NOMO-1 (cell line): Measurements from ENCODE around the gene DCBLD2.
"Not testable (repeated sequence)": the region's sequence is repeated elsewhere in the genome, so short reads cannot be mapped to it uniquely, and the experiment has no call there.

ENCODE experiments used
- DNase-seq, 2 experiments: peaks; one replicate each; lab custom pipeline; 2025; ENCODE audit not compliant: unreplicated experiment in 2 of 2; lab: John Stamatoyannopoulos, UW

The DCBLD2 gene

DNA sequence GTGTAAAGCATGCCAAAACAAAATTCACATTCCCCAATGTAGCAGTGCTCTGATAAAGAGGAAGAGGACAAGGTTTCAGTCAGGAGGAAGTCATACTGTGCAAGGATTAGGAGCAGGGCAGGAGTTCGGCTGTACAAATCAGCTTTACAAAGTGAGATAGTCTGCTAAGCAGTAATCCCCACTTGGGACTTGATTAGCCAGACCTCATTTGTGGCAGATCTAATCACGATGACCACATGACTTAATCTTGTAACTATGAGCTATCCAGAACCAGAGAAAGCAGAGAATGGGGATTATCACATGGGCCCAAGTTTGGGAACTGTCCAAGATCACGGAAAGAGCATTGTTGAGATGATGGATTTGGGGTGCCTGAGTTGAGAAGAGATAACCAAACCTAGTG lies 7.8 kb downstream of the DCBLD2 start:
- no peak for DNase-seq

DNA sequence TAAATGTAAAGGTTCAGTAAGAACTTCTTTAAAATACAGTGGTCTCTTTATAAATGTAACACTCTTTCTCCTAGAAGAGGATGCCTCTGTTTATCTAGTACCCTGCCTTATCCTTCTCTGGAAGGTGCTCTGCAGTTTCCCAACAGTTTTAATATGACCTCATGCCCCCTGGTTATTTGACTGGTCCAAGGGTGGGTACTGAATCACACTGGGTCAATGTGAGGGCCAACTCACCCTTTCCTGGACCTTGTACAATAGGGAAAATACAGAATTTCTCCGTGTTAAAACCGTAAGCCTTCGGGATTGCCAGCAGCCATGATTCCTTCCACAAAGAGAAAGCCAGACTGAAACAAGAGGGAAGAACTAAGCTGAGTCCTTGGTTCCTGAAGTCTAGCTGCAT lies 9.2 kb downstream of the DCBLD2 start:
- no peak for DNase-seq

DNA sequence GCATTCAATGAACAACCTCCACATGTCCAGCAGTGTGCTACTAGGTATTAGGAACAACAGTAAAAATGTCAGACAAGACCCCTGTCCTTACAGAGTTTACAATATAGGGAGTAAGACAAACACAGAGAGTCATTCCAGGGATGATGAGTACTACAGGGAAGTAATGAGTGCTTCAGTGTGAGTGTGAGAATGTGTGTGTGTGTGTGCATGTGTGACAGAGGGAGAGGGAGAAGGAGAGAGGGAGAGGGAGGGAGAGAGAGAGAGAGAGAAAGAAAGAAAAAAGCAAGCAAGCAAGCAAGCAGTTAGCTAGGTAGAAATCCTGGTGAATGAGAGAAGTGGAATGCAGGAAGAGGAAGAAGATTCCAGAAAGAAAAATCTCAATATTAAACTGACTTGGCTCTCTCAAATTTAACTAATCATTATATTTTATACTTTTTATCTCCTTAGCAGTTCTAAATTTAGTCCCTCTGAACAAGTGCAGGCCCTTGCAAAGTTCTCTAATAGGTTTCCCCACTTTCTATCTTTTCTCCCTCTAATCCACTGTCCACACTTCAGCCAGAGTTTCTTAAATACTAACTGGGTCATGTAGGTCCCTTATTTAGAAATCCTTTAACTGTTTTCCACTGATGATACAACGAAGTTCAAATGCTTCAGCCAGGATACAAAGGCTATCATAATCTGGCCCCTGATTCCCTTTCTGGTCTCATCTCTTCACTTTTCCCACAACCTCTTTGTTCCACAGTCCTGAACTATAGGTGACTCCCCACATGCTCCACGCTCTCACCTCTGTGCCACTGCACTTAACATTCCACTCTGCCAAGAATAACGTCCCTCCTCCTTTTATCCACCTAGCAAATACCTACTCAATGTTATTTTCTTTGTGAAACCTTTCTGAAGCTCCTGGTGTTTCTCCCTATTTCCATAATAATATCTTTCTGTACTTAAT lies 10.3 kb downstream of the DCBLD2 start:
- no peak for DNase-seq

DNA sequence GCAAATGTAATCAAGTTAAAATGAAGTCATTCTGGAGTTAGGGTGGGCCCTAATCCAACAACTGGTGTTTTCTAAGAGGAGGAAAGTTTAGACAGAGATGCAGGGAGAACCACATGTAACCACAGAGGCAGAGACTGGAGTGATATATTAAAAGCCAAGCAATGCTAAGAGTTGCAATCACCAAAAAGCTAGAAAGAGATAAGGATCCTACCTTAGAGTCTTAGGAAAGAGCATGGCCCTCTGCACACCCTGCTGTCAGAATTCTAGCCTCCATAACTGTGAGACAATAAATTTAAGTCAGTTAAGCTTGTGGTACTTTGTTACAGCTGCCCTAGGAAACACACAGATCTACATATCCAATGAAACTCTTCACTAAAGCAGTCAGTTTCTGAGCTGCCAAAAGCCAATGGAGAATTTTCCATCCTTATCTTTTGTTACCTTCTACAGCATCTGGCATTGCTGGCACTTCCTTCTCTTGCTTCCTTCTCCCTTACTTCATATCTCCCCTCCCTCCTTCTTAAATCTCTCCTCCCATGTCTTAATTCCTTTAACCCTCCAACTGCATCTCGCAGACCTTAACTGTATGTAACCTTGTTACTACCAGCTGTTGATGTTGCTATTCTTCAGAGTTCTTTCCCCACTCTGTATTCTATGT lies 11.2 kb downstream of the DCBLD2 start:
- DNase-seq = no peak

DNA sequence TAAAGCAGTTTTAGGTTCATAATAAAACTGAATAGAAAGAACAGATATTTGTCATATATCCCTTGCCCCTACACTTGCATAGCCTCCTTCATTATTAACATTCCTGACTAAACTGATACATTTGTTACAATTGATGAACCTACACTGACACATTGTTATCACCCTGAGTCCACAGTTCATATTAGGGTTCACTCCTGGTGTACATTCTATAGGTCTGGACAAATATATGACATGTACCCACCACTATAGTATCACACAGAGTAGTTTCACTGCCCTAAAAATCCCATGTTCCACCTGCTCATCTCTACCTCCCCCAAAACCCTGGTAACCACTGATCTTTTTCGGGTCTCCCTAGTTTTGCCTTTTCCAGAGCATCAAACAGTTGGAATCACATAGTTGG lies 13.8 kb downstream of the DCBLD2 start:
- no peak for DNase-seq

DNA sequence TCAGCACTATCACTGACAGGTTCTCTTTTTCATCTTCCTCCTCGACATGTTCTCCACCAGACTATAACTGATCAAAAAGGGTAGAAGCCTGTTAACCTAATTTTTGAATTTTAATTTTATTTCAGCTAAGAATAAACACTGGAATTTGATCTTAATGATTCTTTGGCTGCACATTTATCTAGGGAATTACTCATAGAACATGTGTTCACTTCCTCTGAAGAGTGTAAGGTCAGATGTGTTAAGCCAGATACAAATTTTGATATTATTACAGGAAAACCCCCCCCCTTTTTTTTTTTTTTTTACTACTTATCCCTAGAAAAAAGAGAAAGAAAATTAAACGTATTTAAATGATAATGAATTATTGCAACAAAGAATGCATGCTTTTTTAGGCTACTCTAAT lies 15.0 kb downstream of the DCBLD2 start:
- no peak for DNase-seq

DNA sequence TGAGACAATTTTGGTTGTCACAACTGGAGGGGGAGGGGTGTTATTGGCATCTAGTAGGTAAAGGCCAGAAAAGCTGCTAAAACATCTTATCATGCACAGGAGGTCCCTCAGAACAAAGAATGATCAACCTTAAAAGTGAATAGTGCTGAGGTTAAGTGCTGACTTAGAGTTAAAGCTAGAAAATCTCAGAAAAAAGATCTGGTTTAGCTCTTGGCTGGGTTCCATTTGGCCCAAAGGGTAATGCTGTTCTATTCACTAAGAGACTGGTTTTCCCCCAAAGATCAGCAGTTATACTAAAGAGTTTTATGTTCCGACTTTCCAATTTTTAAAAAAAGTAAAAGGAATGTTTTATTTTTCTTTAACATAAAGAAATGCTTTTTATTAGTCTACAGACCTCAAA lies 15.6 kb downstream of the DCBLD2 start:
- no peak for DNase-seq

DNA sequence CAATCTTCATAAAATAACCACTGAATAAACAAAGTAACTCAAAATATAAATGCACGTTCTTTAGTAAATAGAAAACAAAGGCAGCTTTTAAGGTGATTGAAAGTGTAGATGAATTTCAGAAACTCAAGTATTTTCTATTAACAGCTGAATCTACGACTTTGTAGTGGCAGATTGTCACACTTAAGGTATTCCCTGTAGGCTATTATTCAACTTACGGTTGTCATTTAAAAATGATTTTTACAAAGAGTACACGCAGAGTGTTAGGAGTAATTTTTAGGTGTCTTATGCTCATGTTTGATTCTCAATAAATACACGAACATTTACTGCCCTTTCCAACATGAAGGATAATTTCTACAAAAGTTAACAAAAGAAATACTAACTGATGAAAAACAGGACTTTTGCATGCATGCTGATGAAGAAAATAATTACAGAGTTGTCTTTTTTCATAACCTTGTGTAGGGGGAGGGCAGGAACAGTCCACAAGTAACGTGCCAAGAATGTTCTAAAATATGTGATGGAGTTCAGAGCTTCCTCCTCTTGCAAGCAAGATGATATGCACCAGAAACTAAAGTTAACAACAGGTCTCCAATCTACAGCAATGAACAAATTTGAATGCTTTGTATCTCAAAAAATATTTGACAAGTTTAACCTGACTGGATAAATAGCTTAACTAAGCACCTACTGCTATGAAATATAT lies 16.7 kb downstream of the DCBLD2 start:
- no peak for DNase-seq

DNA sequence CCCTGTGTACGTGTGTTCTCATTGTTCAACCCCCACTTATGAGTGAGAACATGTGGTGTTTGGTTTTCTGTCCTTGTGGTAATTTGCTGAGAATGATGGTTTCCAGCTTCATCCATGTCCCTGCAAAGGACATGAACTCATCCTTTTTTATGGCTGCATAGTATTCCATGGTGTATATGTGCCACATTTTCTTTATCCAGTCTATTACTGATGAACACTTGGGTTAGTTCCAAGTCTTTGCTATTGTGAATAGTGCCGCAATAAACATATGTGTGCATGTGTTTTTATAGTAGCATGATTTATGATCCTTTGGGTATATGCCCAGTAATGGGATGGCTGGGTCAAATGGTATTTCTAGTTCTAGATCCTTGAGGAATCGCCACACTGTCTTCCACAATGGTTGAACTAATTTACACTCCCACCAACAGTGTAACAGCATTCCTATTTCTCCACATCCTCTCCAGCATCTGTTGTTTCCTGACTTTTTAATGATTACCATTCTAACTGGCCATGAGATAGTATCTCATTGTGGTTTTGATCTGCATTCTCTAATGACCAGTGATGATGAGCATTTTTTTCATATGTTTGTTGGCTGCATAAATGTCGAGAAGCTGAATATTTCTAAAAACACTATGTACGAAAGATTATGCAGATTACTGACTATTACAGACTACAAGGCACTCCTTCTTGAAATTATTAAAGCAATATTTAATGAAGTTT lies 18.7 kb downstream of the DCBLD2 start:
- DNase-seq = not testable (repeated sequence)

DNA sequence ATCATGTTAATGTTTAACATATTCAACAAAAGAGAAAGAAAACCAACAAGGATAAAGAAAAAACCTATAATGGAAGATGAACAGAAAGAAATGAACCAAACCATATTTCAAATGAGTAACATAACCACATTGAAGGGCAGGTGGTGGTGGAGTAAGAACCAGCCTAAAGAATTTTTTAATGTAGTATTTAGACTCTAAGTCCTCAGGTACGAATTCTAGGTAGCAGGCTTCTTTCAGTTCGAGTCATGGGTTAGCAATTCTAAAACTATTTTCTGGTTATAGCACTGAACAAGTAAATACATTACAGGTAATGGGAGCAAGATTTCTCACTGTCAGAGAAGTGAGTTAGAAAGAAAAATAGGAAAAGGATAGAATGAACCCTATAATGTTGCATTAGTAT lies 24.4 kb downstream of the DCBLD2 start:
- no peak for DNase-seq

DNA sequence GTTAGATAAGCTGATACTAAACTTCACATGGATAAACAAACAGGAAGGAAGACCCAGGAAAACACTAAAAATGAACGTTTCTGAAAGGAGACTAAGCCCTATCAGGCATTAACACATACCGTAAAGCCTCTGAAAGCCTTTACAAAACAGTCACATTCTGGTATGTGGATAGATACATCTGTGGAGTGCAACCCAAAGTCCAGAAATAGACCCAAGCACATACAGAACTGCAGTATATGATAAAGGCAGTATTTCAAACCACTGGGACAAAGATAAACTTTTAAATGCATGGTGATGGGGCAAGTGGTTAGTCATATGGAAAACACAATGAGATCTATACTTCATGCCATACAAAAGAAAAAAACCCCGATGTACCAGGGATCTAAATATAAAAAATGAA lies 26.0 kb downstream of the DCBLD2 start:
- DNase-seq = no peak

DNA sequence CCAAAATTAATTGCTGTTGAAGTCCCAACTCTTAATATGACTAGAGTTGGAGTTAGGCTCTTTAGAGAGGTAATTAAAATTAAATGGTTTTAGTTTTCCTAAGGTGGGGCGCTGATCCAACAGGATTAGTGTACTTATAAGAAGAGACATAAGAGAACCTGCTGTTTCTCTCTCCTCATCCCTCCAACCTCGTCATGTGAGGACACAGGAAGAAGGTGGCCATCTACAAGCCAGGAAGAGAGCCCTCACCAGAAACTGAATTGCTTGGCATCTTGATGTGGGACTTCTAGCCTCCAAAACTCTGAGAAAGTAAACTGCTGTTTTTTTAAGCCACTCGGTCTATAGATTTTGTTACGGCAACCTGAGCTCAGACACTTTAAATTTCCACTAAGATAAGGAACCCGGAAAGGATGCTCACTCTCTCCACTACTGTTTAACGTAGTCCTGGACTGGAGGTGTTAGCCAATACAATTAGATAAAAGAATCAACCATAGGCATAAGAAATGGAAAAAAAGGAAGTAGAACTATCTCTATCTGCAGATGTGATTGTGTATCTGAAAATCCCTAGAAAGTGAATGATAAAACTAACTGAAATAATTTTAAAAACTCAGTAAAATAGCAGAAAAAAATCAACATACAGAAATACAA lies 26.8 kb downstream of the DCBLD2 start:
- DNase-seq = no peak

DNA sequence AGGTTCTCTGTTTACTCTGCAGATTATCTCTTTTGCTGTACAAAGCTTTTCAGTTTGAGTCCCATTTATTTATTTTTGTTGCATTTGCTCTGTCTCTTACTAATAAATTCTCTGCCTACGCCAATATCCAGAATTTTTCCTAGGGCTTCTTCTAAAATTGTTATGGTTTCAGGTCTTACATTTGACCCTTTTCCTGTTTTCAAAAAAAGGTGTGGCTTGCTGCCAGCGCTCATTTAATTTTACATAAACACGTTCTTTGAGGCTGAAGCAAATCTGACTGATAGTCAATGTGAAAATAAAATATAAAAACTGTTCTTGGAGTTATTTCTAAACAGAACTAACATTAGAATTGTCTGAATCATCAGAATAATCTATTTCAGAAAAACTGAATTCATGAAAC lies 32.1 kb downstream of the DCBLD2 start:
- no peak for DNase-seq

DNA sequence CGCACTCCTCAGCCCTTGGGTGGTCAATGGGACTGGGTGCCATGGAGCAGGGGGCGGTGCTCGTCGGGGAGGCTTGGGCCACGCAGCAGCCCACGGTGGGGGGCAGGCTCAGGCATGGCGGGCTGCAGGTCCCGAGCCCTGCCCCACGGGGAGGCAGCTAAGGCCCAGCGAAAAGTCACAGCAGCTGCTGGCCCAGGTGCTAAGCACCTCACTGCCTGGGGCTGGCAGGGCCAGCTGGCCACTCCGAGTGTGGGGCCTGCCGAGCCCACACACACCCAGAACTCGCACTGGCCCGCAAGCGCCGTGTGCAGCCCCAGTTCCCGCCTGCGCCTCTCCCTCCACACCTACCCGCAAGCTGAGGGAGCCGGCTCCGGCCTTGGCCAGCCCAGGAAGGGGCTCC lies 43.5 kb downstream of the DCBLD2 start:
- not testable (repeated sequence) for DNase-seq

DNA sequence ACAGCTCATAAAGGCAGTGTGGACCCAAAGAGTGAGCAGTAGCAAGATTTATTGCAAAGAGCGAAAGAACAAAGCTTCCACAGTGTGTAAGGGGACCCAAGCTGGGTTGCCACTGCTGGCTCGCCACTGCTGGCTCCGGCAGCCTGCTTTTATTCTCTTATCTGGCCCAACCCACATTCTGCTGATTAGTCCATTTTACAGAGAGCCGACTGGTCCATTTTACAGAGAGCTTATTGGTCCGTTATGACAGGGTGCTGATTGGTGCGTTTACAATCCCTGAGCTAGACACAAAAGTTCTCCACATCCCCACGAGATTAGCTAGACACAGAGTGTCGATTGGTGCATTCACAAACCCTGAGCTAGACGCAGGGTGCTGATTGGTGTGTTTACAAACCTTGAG lies 44.2 kb downstream of the DCBLD2 start:
- DNase-seq = not testable (repeated sequence)

DNA sequence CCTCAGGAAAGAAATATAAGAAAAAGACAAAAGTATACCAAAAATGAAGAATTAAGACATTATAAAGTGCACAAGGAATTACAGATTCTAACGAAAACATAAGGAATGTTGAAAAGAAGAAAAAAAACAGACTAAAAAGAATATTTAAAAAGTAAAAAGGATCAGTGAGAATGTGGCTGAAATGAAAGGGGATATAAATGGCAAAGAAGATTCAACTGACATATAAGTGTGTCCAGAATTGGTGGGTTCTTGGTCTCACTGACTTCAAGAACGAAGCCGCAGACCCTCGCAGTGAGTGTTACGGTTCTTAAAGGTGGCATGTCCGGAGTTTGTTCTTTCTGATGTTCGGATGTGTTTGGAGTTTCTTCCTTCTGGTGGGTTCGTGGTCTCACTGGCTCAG lies 44.8 kb downstream of the DCBLD2 start:
- no peak for DNase-seq

DNA sequence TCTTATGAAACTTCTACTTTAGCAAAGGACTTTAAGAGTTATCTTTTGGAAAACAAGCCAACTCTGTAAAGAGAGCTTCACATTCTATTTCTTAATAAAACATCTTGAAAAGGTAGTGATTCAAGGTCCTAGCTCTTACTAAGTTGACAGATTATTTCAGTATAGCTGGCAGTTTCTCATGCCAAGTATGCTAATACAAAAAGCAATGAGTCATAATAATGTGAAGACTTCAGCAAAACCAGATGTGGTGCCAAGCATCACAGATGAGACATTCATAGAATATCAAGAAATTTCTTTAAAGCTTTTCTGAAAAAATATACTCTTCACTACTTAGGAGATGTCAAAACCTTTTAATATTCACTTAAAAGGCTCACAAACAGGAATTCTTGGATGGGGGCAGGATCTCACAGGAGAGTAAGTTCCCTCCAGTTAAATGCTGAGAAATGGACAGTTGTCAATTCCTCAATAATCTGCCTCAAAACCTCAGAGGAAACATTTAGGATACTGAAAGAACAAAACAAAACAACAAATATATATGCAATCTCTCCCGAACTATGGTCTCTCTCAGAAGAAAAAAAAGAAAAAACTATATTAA lies 45.6 kb downstream of the DCBLD2 start:
- DNase-seq = no peak

DNA sequence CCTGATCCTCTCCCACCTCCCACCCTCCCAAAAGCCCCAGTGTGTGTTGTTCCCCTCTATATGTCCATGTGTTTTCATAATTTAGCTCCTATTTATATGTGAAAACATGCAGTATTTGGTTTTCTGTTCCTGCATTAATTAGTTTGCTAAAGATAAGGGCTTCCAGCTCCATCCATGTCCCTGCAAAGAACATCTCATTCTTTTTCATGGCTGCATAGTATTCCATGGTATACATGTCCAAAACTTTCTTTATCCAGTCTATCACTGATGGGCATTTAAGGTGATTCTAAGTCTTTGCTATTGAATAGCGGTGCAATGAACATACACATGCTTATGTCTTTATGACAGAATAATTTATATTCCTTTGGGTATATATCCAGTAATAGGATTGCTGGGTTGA lies 53.4 kb downstream of the DCBLD2 start:
- DNase-seq = no peak

DNA sequence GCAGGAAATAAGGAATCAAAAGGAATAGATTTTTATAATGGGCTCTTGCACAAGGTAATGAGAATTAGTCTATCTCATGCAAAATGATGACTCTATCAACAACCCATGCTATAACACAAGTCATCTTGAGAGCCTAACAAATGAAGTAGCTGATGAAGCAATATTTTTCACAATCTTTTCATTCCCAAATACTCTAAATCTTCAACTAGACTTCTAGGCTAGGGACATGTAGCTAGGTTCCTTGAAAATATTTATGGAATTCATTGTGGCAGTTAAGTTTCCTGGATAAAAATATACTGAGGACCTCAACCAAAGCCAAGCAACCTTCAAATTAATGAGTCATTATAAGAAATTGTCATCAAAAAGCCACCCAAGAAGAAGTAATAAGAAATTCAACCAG lies 55.4 kb downstream of the DCBLD2 start:
- no peak for DNase-seq
